ENCODE measurements around the gene REEP3. TPM values are rescaled to one million over a fixed set of nuclear protein-coding genes. Genes with fewer than 3 reads are reported as not detected.

REEP3 gene
- total RNA-seq, 6 experiments from 2014 or later, result 66.0 to 83.2 (median 75.6) TPM

GRCh38 chr10:63641799-63642198 is 120.6 kb downstream of the REEP3 start:
- Mint-ChIP-seq H3K4me1 (ENCODE audit: low read depth) (peaks cover 18% of the 10 kb centered on the region), H3K4me3 (no peak overlapping the region), H3K27me3 (ENCODE audit: insufficient read depth) (no peaks in the 10 kb centered on the region; the same call in 1 of the 2 replicates)

GRCh38 chr10:63642808-63643207 is 121.6 kb downstream of the REEP3 start:
- peaks cover 18% of the 10 kb centered on the region for H3K4me1 Mint-ChIP-seq (ENCODE audit: low read depth)
- H3K27ac Mint-ChIP-seq, result no peak overlapping the region
- H3K4me3 Mint-ChIP-seq, result no peak overlapping the region
- H3K27me3 Mint-ChIP-seq (ENCODE audit: insufficient read depth), result no peaks in the 10 kb centered on the region; the same call in 1 of the 2 replicates
- no peaks in the 10 kb centered on the region for H3K9me3 Mint-ChIP-seq
- no peaks in the 10 kb centered on the region for H3K36me3 Mint-ChIP-seq (ENCODE audit: low read depth)
- no peak for TF ChIP-seq CTCF (IDR thresholded peaks at IDR 0.05)
- no peak for DNase-seq

More at GRCh38 chr10:63641799-63642198, 120.6 kb downstream of the REEP3 start:
- no peak for DNase-seq
- Mint-ChIP-seq H3K9me3 (no peaks in the 10 kb centered on the region), H3K27ac (no peak overlapping the region), H3K36me3 (ENCODE audit: low read depth) (no peaks in the 10 kb centered on the region)
- TF ChIP-seq CTCF (IDR thresholded peaks at IDR 0.05), result no peak

- Mint-ChIP-seq H3K9me3 (no peaks in the 10 kb centered on the region), H3K4me3 (no peak overlapping the region), H3K27ac (no peak overlapping the region), H3K4me1 (ENCODE audit: low read depth) (peaks cover 18% of the 10 kb centered on the region), H3K36me3 (ENCODE audit: low read depth) (no peaks in the 10 kb centered on the region), H3K27me3 (ENCODE audit: insufficient read depth) (no peaks in the 10 kb centered on the region)
- DNase-seq, result peak; percentile 12
- TF ChIP-seq CTCF (IDR thresholded peaks at IDR 0.05), result no peak
These were observed 123.4 kb downstream of the REEP3 start for GRCh38 chr10:63644418-63645142.

- Mint-ChIP-seq H3K4me3 (no peak overlapping the region), H3K36me3 (ENCODE audit: low read depth) (no peaks in the 10 kb centered on the region), H3K9me3 (no peaks in the 10 kb centered on the region), H3K4me1 (ENCODE audit: low read depth) (peaks cover 18% of the 10 kb centered on the region), H3K27me3 (ENCODE audit: insufficient read depth) (no peaks in the 10 kb centered on the region), H3K27ac (no peak overlapping the region)
- no peak for TF ChIP-seq CTCF (IDR thresholded peaks at IDR 0.05)
- DNase-seq, result no peak
These were observed 124.0 kb downstream of the REEP3 start for GRCh38 chr10:63645195-63645594.

- no peak overlapping the region for H3K27ac Mint-ChIP-seq
- peaks cover 18% of the 10 kb centered on the region for H3K4me1 Mint-ChIP-seq (ENCODE audit: low read depth)
- H3K36me3 Mint-ChIP-seq (ENCODE audit: low read depth), result no peaks in the 10 kb centered on the region
- DNase-seq, result no peak
- no peaks in the 10 kb centered on the region for H3K9me3 Mint-ChIP-seq
- no peaks in the 10 kb centered on the region for H3K27me3 Mint-ChIP-seq (ENCODE audit: insufficient read depth)
- TF ChIP-seq CTCF (IDR thresholded peaks at IDR 0.05), result no peak
- H3K4me3 Mint-ChIP-seq, result no peak overlapping the region
These were observed 125.3 kb downstream of the REEP3 start for GRCh38 chr10:63646491-63646890.

All from HFFc6 (cell line).